ENCODE measurements around the gene SDC1. TPM values are rescaled to one million over a fixed set of nuclear protein-coding genes. Genes with fewer than 3 reads are reported as not detected.

SDC1 gene
- total RNA-seq, 2 donors from 2014 or later: 0.24 TPM; not detected in 1

GRCh38 chr2:20159411-20160070, 65.4 kb downstream of the SDC1 start:
- Histone ChIP-seq H3K27ac (no peak overlapping the region), H3K4me1 (no peaks in the 10 kb centered on the region), H3K36me3 (no peaks in the 10 kb centered on the region), H3K4me3 (no peak overlapping the region), H3K27me3 (no peaks in the 10 kb centered on the region), H3K9me3 (peaks cover 0 to 4% of the 10 kb centered on the region in 2 donors)
- TF ChIP-seq CTCF (IDR thresholded peaks at IDR 0.05): no peak
- DNase-seq (ENCODE audit: low spot score): no peak

- Histone ChIP-seq H3K4me3 (no peak overlapping the region), H3K36me3 (no peaks in the 10 kb centered on the region), H3K4me1 (no peaks in the 10 kb centered on the region), H3K27ac (no peak overlapping the region), H3K27me3 (no peaks in the 10 kb centered on the region), H3K9me3 (peaks cover 0 to 4% of the 10 kb centered on the region in 2 donors)
- no peak for DNase-seq (ENCODE audit: low spot score)
- TF ChIP-seq CTCF (IDR thresholded peaks at IDR 0.05): no peak
Measured at GRCh38 chr2:20157193-20157891, 67.6 kb downstream of the SDC1 start.

- Histone ChIP-seq H3K36me3 (no peaks in the 10 kb centered on the region), H3K4me1 (no peaks in the 10 kb centered on the region), H3K27me3 (no peaks in the 10 kb centered on the region), H3K4me3 (no peak overlapping the region), H3K9me3 (peaks cover 0 to 4% of the 10 kb centered on the region in 2 donors), H3K27ac (no peak overlapping the region)
- no peak for DNase-seq (ENCODE audit: low spot score)
- no peak for TF ChIP-seq CTCF (IDR thresholded peaks at IDR 0.05)
Measured at GRCh38 chr2:20156836-20157192, 68.1 kb downstream of the SDC1 start.

GRCh38 chr2:20156076-20156759, 68.7 kb downstream of the SDC1 start:
- Histone ChIP-seq H3K36me3 (no peaks in the 10 kb centered on the region), H3K4me3 (no peak overlapping the region), H3K4me1 (no peaks in the 10 kb centered on the region), H3K27ac (no peak overlapping the region), H3K27me3 (no peaks in the 10 kb centered on the region), H3K9me3 (peaks cover 0 to 4% of the 10 kb centered on the region in 2 donors)
- no peak for DNase-seq (ENCODE audit: low spot score)
- no peak for TF ChIP-seq CTCF (IDR thresholded peaks at IDR 0.05)

- Histone ChIP-seq H3K9me3 (peaks cover 0 to 4% of the 10 kb centered on the region in 2 donors), H3K27ac (no peak overlapping the region), H3K36me3 (no peaks in the 10 kb centered on the region), H3K4me3 (no peak overlapping the region), H3K4me1 (no peaks in the 10 kb centered on the region), H3K27me3 (no peaks in the 10 kb centered on the region)
- no peak for TF ChIP-seq CTCF (IDR thresholded peaks at IDR 0.05)
- DNase-seq (ENCODE audit: low spot score): no peak
Measured at GRCh38 chr2:20153131-20153851, 71.6 kb downstream of the SDC1 start.

Measured in right atrium auricular region (tissue), 2 donors.